Naive B cell (primary cell): ENCODE results near the gene INHBC. TPM values are rescaled to one million over a fixed set of nuclear protein-coding genes. Genes with fewer than 3 reads are reported as not detected.

Experiments used
- ATAC-seq, 2 donors: fragments of 150-1000 bp; cut with Tn5 transposase; 2 replicates each; pipeline ENCODE4 v1.10.0; 2021; ENCODE audit warnings: low read depth in 2 of 2, mild to moderate bottlenecking in 2 of 2, moderate library complexity in 2 of 2
- DNase-seq: peaks from one replicate; pipeline ENCODE4 v3.0.0; 2022
- H3K27ac Mint-ChIP-seq, 6 donors: one replicate each; pipeline ENCODE4 v1.8.0; 2020 to 2022; ENCODE audit warnings: mild to moderate bottlenecking in 6 of 6, mixed read lengths in 6 of 6, moderate library complexity in 5 of 6, inconsistent platforms in 2 of 6
- H3K27me3 Mint-ChIP-seq, 3 donors: one replicate each; pipeline ENCODE4 v1.8.0; 2021 to 2022; ENCODE audit warnings: mixed read lengths in 3 of 3, mild to moderate bottlenecking in 1 of 3
- H3K36me3 Mint-ChIP-seq, 2 donors: one replicate each; pipeline ENCODE4 v1.8.0; 2020 to 2022; ENCODE audit warnings: mixed read lengths in 2 of 2, inconsistent platforms in 1 of 2, mild to moderate bottlenecking in 1 of 2
- H3K4me1 Mint-ChIP-seq, 3 donors: one replicate each; pipeline ENCODE4 v1.8.0; 2020 to 2022; ENCODE audit warnings: mixed read lengths in 3 of 3, inconsistent platforms in 1 of 3, mild to moderate bottlenecking in 1 of 3, moderate library complexity in 1 of 3
- H3K4me3 Mint-ChIP-seq, 8 donors: one replicate each; pipeline ENCODE4 v1.8.0; 2020 to 2022; ENCODE audit warnings: mild to moderate bottlenecking in 8 of 8, mixed read lengths in 8 of 8, moderate library complexity in 8 of 8, inconsistent platforms in 2 of 8
- H3K9me3 Mint-ChIP-seq, 7 donors: one replicate each; pipeline ENCODE4 v1.8.0; 2020 to 2022; ENCODE audit warnings: mixed read lengths in 7 of 7, mild to moderate bottlenecking in 5 of 7, inconsistent platforms in 2 of 7, moderate library complexity in 1 of 7
- polyA plus RNA-seq, 6 donors: library from polyadenylated mRNA; unstranded; fragments of 300-500 nt; fragmentation: Illumina TruSeq; gene quantifications; one replicate each; pipeline ENCODE4 v1.2.3, GENCODE V29; 2021; ENCODE audit warnings: low read depth in 6 of 6

The INHBC gene
- polyA plus RNA-seq, 6 donors from 2014 or later = not detected

GRCh38 chr12:57477710-57478681 lies 43.4 kb downstream of the INHBC start:
- H3K4me1 Mint-ChIP-seq = peaks cover 74 to 81% (median 79%) of the 10 kb centered on the region in 3 donors
- peak overlapping the region; percentile 97 to 99 (median 99) for H3K27ac Mint-ChIP-seq
- no peaks in the 10 kb centered on the region for H3K27me3 Mint-ChIP-seq
- peaks cover 7 to 21% of the 10 kb centered on the region in 2 donors for H3K36me3 Mint-ChIP-seq
- ATAC-seq = peak; percentile 32 to 33
- peak overlapping the region; percentile 86 to 100 (median 99) for H3K4me3 Mint-ChIP-seq
- DNase-seq = peak; percentile 55
- H3K9me3 Mint-ChIP-seq = no peaks in the 10 kb centered on the region

GRCh38 chr12:57479043-57479375 lies 44.4 kb downstream of the INHBC start:
- ATAC-seq (no peak), DNase-seq (no peak)
- Mint-ChIP-seq H3K4me1 (peaks cover 75 to 80% (median 80%) of the 10 kb centered on the region in 3 donors), H3K36me3 (peaks cover 7 to 11% of the 10 kb centered on the region in 2 donors), H3K27ac (peak overlapping the region; percentile 97 to 99 (median 99)), H3K9me3 (no peaks in the 10 kb centered on the region), H3K4me3 (peak overlapping the region; percentile 86 to 100 (median 99)), H3K27me3 (no peaks in the 10 kb centered on the region)

- DNase-seq = peak; percentile 76
- H3K27ac Mint-ChIP-seq = peak within 1 kb of the TSS; percentile 97 to 99 (median 99)
- H3K4me3 Mint-ChIP-seq = peak within 1 kb of the TSS; percentile 86 to 100 (median 99)
- H3K27me3 Mint-ChIP-seq = no peaks in the 10 kb centered on the region
- H3K9me3 Mint-ChIP-seq = no peaks in the 10 kb centered on the region
- H3K36me3 Mint-ChIP-seq = peaks cover 3 to 5% of the 10 kb centered on the region in 2 donors
- peaks cover 69 to 75% (median 75%) of the 10 kb centered on the region in 3 donors for H3K4me1 Mint-ChIP-seq
- ATAC-seq = peak; percentile 70 to 75
Observed at GRCh38 chr12:57479376-57480115, 45.0 kb downstream of the INHBC start, which contains the start of gene ARHGAP9. Gene ARHGAP9 (minus strand): TSS chr12:57479866. CDS start chr12:57479406, 460 bp downstream.

- H3K4me3 Mint-ChIP-seq = peak overlapping the region; percentile 2 to 98 (median 63)
- peak overlapping the region; percentile 90 to 99 (median 98) for H3K27ac Mint-ChIP-seq
- H3K36me3 Mint-ChIP-seq = no peaks in the 10 kb centered on the region
- no peaks in the 10 kb centered on the region for H3K9me3 Mint-ChIP-seq
- no peaks in the 10 kb centered on the region for H3K27me3 Mint-ChIP-seq
- peaks cover 58 to 68% (median 62%) of the 10 kb centered on the region in 3 donors for H3K4me1 Mint-ChIP-seq
- DNase-seq = no peak
- no peak for ATAC-seq
Observed at GRCh38 chr12:57481671-57482070, 47.1 kb downstream of the INHBC start.

- Mint-ChIP-seq H3K36me3 (no peaks in the 10 kb centered on the region), H3K4me1 (peaks cover 49 to 63% (median 55%) of the 10 kb centered on the region in 3 donors), H3K27me3 (no peaks in the 10 kb centered on the region), H3K27ac (peak overlapping the region in 5 of 6 donors; percentile 2 to 99 (median 33)), H3K4me3 (peak overlapping the region in 2 of 8 donors; percentile 10 to 26), H3K9me3 (no peaks in the 10 kb centered on the region)
- ATAC-seq (no peak), DNase-seq (no peak)
Observed at GRCh38 chr12:57483466-57483865, 48.9 kb downstream of the INHBC start.

GRCh38 chr12:57485695-57486094 lies 51.1 kb downstream of the INHBC start:
- DNase-seq (no peak), ATAC-seq (no peak)
- Mint-ChIP-seq H3K36me3 (peaks cover 0 to under 1% of the 10 kb centered on the region in 2 donors), H3K27me3 (no peaks in the 10 kb centered on the region), H3K27ac (peak overlapping the region in 3 of 6 donors; percentile 49 to 77 (median 50)), H3K4me3 (no peak overlapping the region), H3K4me1 (peaks cover 41 to 52% (median 44%) of the 10 kb centered on the region in 3 donors), H3K9me3 (no peaks in the 10 kb centered on the region)

- Mint-ChIP-seq H3K27ac (peak overlapping the region in 5 of 6 donors; percentile 54 to 98 (median 95)), H3K27me3 (no peaks in the 10 kb centered on the region), H3K4me1 (peaks cover 33 to 39% (median 37%) of the 10 kb centered on the region in 3 donors), H3K4me3 (peak overlapping the region in 3 of 8 donors; percentile 94 to 99 (median 98)), H3K36me3 (peaks cover 7 to 11% of the 10 kb centered on the region in 2 donors), H3K9me3 (no peaks in the 10 kb centered on the region)
- ATAC-seq (no peak), DNase-seq (no peak)
Observed at GRCh38 chr12:57487055-57487596, 52.5 kb downstream of the INHBC start.

GRCh38 chr12:57487597-57488401 lies 53.2 kb downstream of the INHBC start, which contains the start of gene MARS1:
Gene MARS1 (plus strand): TSS chr12:57488068. CDS start chr12:57488091, 23 bp downstream.
- peaks cover 33 to 38% (median 37%) of the 10 kb centered on the region in 3 donors for H3K4me1 Mint-ChIP-seq
- ATAC-seq (peak; percentile 98), DNase-seq (peak; percentile 90)
- peak within 1 kb of the TSS; percentile 86 to 99 (median 97) for H3K4me3 Mint-ChIP-seq
- peak within 1 kb of the TSS; percentile 54 to 98 (median 94) for H3K27ac Mint-ChIP-seq
- no peaks in the 10 kb centered on the region for H3K9me3 Mint-ChIP-seq
- H3K36me3 Mint-ChIP-seq = peaks cover 7 to 15% of the 10 kb centered on the region in 2 donors
- H3K27me3 Mint-ChIP-seq = no peaks in the 10 kb centered on the region

GRCh38 chr12:57488402-57489156 lies 54.0 kb downstream of the INHBC start:
- H3K4me1 Mint-ChIP-seq = peaks cover 26 to 30% (median 30%) of the 10 kb centered on the region in 3 donors
- H3K9me3 Mint-ChIP-seq = no peaks in the 10 kb centered on the region
- no peaks in the 10 kb centered on the region for H3K27me3 Mint-ChIP-seq
- DNase-seq (no peak), ATAC-seq (no peak)
- H3K27ac Mint-ChIP-seq = peak overlapping the region; percentile 54 to 98 (median 94)
- H3K4me3 Mint-ChIP-seq = peak overlapping the region; percentile 86 to 99 (median 97)
- peaks cover 7 to 17% of the 10 kb centered on the region in 2 donors for H3K36me3 Mint-ChIP-seq

GRCh38 chr12:57489157-57489641 lies 54.6 kb downstream of the INHBC start:
- no peak for DNase-seq
- Mint-ChIP-seq H3K4me3 (peak overlapping the region; percentile 86 to 99 (median 97)), H3K27me3 (no peaks in the 10 kb centered on the region), H3K9me3 (no peaks in the 10 kb centered on the region), H3K36me3 (peaks cover 7 to 17% of the 10 kb centered on the region in 2 donors), H3K27ac (peak overlapping the region in 4 of 6 donors; percentile 86 to 98 (median 94)), H3K4me1 (peaks cover 25 to 28% (median 28%) of the 10 kb centered on the region in 3 donors)
- no peak for ATAC-seq

GRCh38 chr12:57490126-57490525 lies 55.5 kb downstream of the INHBC start:
- H3K4me3 Mint-ChIP-seq = peak overlapping the region in 3 of 8 donors; percentile 52 to 98 (median 86)
- ATAC-seq = no peak
- no peaks in the 10 kb centered on the region for H3K27me3 Mint-ChIP-seq
- peaks cover 7 to 17% of the 10 kb centered on the region in 2 donors for H3K36me3 Mint-ChIP-seq
- peaks cover 25 to 28% (median 28%) of the 10 kb centered on the region in 3 donors for H3K4me1 Mint-ChIP-seq
- H3K27ac Mint-ChIP-seq = no peak overlapping the region
- no peak for DNase-seq
- H3K9me3 Mint-ChIP-seq = no peaks in the 10 kb centered on the region
